Activated CD4-positive, alpha-beta T cell treated with anti-CD3 and anti-CD28 coated beads, Interleukin-2, amount 10 ng/mL, durations not matched to agents 24 days and 14 days (primary cell): Measurements from ENCODE around the gene CHST8. TPM values are rescaled to one million over a fixed set of nuclear protein-coding genes. Genes with fewer than 3 reads are reported as not detected.

ENCODE experiments used
- DNase-seq: peaks from one replicate; pipeline ENCODE4 v3.0.0; 2022
- H3K27ac Mint-ChIP-seq: one replicate; pipeline ENCODE4 v1.8.0; 2022; ENCODE audit warnings: mild to moderate bottlenecking, mixed read lengths
- H3K27me3 Mint-ChIP-seq: one replicate; pipeline ENCODE4 v1.8.0; 2022; ENCODE audit warnings: mixed read lengths
- H3K36me3 Mint-ChIP-seq: one replicate; pipeline ENCODE4 v1.8.0; 2022; ENCODE audit warnings: low read depth, mild to moderate bottlenecking, mixed read lengths
- H3K4me1 Mint-ChIP-seq: one replicate; pipeline ENCODE4 v1.8.0; 2021; ENCODE audit warnings: mixed read lengths
- H3K4me3 Mint-ChIP-seq: one replicate; pipeline ENCODE4 v1.8.0; 2022; ENCODE audit warnings: mild to moderate bottlenecking, moderate library complexity, mixed read lengths
- H3K9me3 Mint-ChIP-seq: one replicate; pipeline ENCODE4 v1.8.0; 2021; ENCODE audit warnings: mixed read lengths
- intact Hi-C: fragments of 100-400 bp; cut with micrococcal nuclease; formaldehyde crosslinking; loops from one replicate; pipeline ENCODE4 v1.15.1; 2023
- total RNA-seq: library from RNA; stranded (reverse); gene quantifications from 2 replicates; pipeline ENCODE4 v1.2.3, GENCODE V29; 2022

CHST8 gene
- total RNA-seq, 1 donor from 2014 or later = not detected

DNA sequence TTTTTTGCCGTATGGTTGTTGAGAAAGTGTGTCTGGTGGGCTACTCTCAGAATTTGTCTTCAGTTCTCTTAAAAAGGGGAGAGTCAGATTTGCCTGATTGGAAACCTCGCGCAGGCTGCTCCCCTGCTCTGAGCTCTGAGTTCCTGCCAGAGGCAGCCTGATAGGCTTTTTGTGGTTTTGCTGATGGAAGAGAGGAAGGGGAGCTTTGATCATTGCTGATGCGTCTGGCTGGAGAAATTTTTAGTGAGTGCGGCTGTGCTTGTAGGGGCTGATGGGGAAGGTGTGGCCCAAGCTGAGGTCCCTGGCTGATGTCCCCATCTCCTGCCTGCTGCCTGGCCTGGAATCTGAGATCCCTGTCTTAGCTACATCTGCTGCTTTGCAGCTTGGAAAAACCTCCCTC, 2.8 kb downstream of the CHST8 start:
- Mint-ChIP-seq H3K4me1 (no peaks in the 10 kb centered on the region), H3K27ac (no peak overlapping the region), H3K9me3 (no peaks in the 10 kb centered on the region), H3K27me3 (peaks cover 35% of the 10 kb centered on the region), H3K36me3 (no peaks in the 10 kb centered on the region), H3K4me3 (no peak overlapping the region)
- DNase-seq = no peak
- intact Hi-C loops = no loop called here

- intact Hi-C loops = no loop called here
- no peaks in the 10 kb centered on the region for H3K36me3 Mint-ChIP-seq
- DNase-seq = no peak
- H3K4me1 Mint-ChIP-seq = no peaks in the 10 kb centered on the region
- no peak overlapping the region for H3K27ac Mint-ChIP-seq
- no peak overlapping the region for H3K4me3 Mint-ChIP-seq
- peaks cover 21% of the 10 kb centered on the region for H3K27me3 Mint-ChIP-seq
- H3K9me3 Mint-ChIP-seq = no peaks in the 10 kb centered on the region
Observed at GRCh38 chr19:33627526-33627925, 5.8 kb downstream of the CHST8 start.

DNA sequence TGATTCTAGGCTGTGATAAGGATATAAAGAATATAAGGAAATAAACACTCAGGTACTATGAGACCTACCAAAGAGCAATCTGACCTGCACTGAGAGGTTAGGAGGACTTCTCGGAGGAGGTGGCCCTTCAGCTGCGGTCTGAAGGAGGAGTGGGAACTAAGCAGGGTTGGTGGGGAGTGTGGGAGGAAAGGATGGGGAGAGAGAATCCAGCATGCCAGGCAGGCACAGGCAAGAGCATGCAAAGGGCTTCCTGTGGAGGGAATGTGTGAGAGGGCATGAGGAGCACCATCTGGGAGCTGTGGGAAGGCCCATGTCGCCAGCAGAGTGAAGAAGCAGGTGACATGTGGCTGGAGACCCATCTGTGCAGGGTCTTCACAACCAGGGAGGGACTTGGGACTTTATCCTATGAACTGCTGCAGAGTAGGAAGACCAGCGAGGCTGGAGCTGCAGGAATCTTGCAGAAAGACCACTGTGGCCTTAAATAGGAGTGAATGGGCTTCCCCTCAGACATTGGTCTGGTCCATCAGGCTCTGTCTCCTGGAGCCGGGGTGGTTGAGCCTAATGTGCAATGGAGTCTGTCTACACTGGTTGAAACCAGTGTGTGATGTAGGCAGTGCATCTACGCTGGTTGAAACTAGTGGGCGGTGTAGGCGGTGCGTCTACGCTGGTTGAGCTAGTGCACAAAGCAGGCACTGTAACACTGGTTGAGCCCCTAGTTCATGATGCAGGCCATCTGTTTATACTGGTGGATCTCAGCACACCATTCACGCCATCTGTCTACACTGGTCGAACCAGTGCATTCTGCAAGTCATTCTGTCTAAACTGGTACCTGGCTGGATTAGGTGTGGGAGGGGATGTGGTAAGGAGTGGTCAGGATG, 6.4 kb downstream of the CHST8 start:
- no peak overlapping the region for H3K27ac Mint-ChIP-seq

GRCh38 chr19:33628921-33629825, 7.4 kb downstream of the CHST8 start:
- peaks cover 7% of the 10 kb centered on the region for H3K27me3 Mint-ChIP-seq

More for the DNA sequence above, 6.4 kb downstream of the CHST8 start:
- DNase-seq = no peak
- no peaks in the 10 kb centered on the region for H3K9me3 Mint-ChIP-seq
- H3K27me3 Mint-ChIP-seq = peaks cover 17% of the 10 kb centered on the region
- intact Hi-C loops = no loop called here
- no peaks in the 10 kb centered on the region for H3K36me3 Mint-ChIP-seq
- H3K4me1 Mint-ChIP-seq = no peaks in the 10 kb centered on the region
- H3K4me3 Mint-ChIP-seq = no peak overlapping the region

GRCh38 chr19:33629826-33630375, 8.1 kb downstream of the CHST8 start:
- Mint-ChIP-seq H3K9me3 (no peaks in the 10 kb centered on the region), H3K4me1 (no peaks in the 10 kb centered on the region), H3K27ac (no peak overlapping the region), H3K27me3 (no peaks in the 10 kb centered on the region), H3K36me3 (no peaks in the 10 kb centered on the region), H3K4me3 (no peak overlapping the region)
- no peak for DNase-seq
- intact Hi-C loops = no loop called here

More at GRCh38 chr19:33628921-33629825, 7.4 kb downstream of the CHST8 start:
- no peak overlapping the region for H3K27ac Mint-ChIP-seq
- no peak overlapping the region for H3K4me3 Mint-ChIP-seq
- H3K4me1 Mint-ChIP-seq = no peaks in the 10 kb centered on the region
- no peak for DNase-seq
- intact Hi-C loops = no loop called here
- no peaks in the 10 kb centered on the region for H3K36me3 Mint-ChIP-seq
- no peaks in the 10 kb centered on the region for H3K9me3 Mint-ChIP-seq

GRCh38 chr19:33630880-33631608, 9.3 kb downstream of the CHST8 start:
- DNase-seq = no peak
- H3K27ac Mint-ChIP-seq = no peak overlapping the region
- H3K36me3 Mint-ChIP-seq = no peaks in the 10 kb centered on the region
- intact Hi-C loops = no loop called here
- no peak overlapping the region for H3K4me3 Mint-ChIP-seq
- H3K4me1 Mint-ChIP-seq = no peaks in the 10 kb centered on the region
- H3K27me3 Mint-ChIP-seq = no peaks in the 10 kb centered on the region
- H3K9me3 Mint-ChIP-seq = no peaks in the 10 kb centered on the region

- H3K36me3 Mint-ChIP-seq = no peaks in the 10 kb centered on the region
- H3K4me3 Mint-ChIP-seq = no peak overlapping the region
- no peaks in the 10 kb centered on the region for H3K27me3 Mint-ChIP-seq
- H3K4me1 Mint-ChIP-seq = no peaks in the 10 kb centered on the region
- no peak for DNase-seq
- intact Hi-C loops = no loop called here
- no peak overlapping the region for H3K27ac Mint-ChIP-seq
- no peaks in the 10 kb centered on the region for H3K9me3 Mint-ChIP-seq
Observed at GRCh38 chr19:33631609-33631973, 9.8 kb downstream of the CHST8 start.

DNA sequence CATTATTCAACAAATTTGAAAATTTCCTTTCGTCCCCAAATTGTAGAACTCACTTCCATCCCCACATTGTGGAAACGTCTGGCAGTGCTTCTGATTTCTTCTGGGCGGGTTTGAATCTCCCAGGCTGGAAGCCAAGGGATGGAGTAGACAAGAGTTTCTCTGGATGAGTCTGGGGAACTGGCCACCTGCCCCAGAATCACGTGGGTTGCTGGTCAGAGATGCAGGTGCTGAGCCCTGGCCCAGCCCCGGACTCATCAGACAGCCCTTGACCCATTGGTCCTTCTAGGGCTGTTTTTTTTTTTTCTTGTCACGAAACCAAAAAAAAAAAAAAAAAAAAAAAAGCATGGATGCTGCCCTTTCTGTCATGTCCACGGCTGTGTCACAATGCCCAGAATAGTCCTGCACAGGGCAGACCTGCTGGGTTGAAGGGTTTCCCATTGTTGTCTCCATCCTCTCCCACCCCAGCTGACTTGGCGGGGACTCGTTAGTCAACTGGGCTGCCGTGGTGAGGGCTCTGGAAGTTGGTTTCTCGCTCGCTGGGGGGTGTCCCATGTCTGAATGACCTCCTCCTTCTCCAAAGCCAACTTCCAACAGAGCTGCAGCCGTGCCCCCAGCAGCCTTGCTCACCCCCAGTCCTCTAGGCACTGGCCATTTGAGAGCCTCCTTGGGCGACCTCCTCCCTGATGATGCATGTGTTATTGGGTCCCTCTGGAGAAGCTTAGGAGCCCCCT, 12.8 kb downstream of the CHST8 start:
- Mint-ChIP-seq H3K9me3 (no peaks in the 10 kb centered on the region), H3K27me3 (peaks cover 3% of the 10 kb centered on the region), H3K4me1 (no peaks in the 10 kb centered on the region), H3K36me3 (no peaks in the 10 kb centered on the region), H3K27ac (no peak overlapping the region), H3K4me3 (no peak overlapping the region)
- DNase-seq = no peak
- intact Hi-C loops = no loop called here

GRCh38 chr19:33638167-33639034, 16.6 kb downstream of the CHST8 start:
- no peaks in the 10 kb centered on the region for H3K36me3 Mint-ChIP-seq
- intact Hi-C loops = no loop called here
- H3K4me1 Mint-ChIP-seq = no peaks in the 10 kb centered on the region
- no peak overlapping the region for H3K4me3 Mint-ChIP-seq
- DNase-seq = no peak
- peaks cover 3% of the 10 kb centered on the region for H3K27me3 Mint-ChIP-seq
- no peak overlapping the region for H3K27ac Mint-ChIP-seq
- H3K9me3 Mint-ChIP-seq = no peaks in the 10 kb centered on the region

DNA sequence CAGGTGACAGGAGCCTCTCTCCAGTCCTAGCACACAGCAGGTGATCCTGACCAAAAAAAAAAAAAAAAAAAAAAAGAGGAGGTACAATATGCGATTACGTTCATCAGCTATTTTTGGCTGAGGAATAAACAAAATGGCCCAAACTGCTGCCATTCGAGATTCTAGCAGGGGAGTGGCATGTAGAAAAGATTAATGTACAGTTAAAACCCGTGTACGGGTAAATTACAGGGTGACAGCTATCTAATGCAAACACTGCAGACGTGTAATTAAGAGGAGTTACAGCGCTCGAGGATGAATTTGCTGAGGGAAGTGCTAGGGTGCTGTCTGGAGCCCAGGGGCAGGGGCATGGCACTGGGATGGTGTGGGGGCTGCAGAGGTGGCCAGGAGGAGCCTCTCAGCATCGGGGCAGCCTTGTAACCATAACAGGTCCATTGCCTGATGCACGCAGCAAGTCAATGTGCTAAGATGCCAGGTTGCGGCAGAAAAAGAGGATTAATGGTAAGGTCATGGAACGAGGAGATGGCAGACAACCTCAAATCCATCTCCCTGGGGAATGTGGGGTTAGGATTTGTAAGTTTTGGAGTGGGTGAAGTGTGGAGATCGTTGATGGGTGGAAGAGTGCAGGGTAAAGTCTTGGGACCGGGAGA, 17.4 kb downstream of the CHST8 start:
- intact Hi-C loops = no loop called here
- no peak for DNase-seq
- Mint-ChIP-seq H3K27me3 (peaks cover 3% of the 10 kb centered on the region), H3K36me3 (no peaks in the 10 kb centered on the region), H3K4me3 (no peak overlapping the region), H3K27ac (no peak overlapping the region), H3K4me1 (no peaks in the 10 kb centered on the region), H3K9me3 (no peaks in the 10 kb centered on the region)

GRCh38 chr19:33640773-33641172, 19.0 kb downstream of the CHST8 start:
- no peaks in the 10 kb centered on the region for H3K4me1 Mint-ChIP-seq
- H3K27ac Mint-ChIP-seq = no peak overlapping the region
- intact Hi-C loops = no loop called here
- DNase-seq = no peak
- H3K36me3 Mint-ChIP-seq = no peaks in the 10 kb centered on the region
- no peak overlapping the region for H3K4me3 Mint-ChIP-seq
- no peaks in the 10 kb centered on the region for H3K9me3 Mint-ChIP-seq
- H3K27me3 Mint-ChIP-seq = peaks cover 3% of the 10 kb centered on the region

- intact Hi-C loops = no loop called here
- Mint-ChIP-seq H3K4me1 (no peaks in the 10 kb centered on the region), H3K36me3 (no peaks in the 10 kb centered on the region), H3K27me3 (peaks cover 3% of the 10 kb centered on the region), H3K4me3 (no peak overlapping the region), H3K9me3 (no peaks in the 10 kb centered on the region), H3K27ac (no peak overlapping the region)
- no peak for DNase-seq
Observed at GRCh38 chr19:33641261-33641660, 19.5 kb downstream of the CHST8 start.
